ENCODE data around the gene OR52B4.
"Not testable (repeated sequence)": the region's sequence is repeated elsewhere in the genome, so short reads cannot be mapped to it uniquely, and the experiment has no call there.

OR52B4 gene

GRCh38 chr11:4368286-4368685 lies at the start of gene OR52B4:
OR52B4 (minus strand) TSS chr11:4368386; CDS start chr11:4368295, 91 bp downstream.
- ATAC-seq = no peak

- ATAC-seq = no peak
Observed at GRCh38 chr11:4416816-4417215, 48.6 kb upstream of the OR52B4 start.

GRCh38 chr11:4416306-4416705 lies 48.1 kb upstream of the OR52B4 start:
- no peak for ATAC-seq

GRCh38 chr11:4406206-4406605 lies 38.0 kb upstream of the OR52B4 start:
- not testable (repeated sequence) for ATAC-seq

GRCh38 chr11:4393858-4394223 lies 25.7 kb upstream of the OR52B4 start:
- peak in 1 of 2 donors; percentile 6 for ATAC-seq

DNA sequence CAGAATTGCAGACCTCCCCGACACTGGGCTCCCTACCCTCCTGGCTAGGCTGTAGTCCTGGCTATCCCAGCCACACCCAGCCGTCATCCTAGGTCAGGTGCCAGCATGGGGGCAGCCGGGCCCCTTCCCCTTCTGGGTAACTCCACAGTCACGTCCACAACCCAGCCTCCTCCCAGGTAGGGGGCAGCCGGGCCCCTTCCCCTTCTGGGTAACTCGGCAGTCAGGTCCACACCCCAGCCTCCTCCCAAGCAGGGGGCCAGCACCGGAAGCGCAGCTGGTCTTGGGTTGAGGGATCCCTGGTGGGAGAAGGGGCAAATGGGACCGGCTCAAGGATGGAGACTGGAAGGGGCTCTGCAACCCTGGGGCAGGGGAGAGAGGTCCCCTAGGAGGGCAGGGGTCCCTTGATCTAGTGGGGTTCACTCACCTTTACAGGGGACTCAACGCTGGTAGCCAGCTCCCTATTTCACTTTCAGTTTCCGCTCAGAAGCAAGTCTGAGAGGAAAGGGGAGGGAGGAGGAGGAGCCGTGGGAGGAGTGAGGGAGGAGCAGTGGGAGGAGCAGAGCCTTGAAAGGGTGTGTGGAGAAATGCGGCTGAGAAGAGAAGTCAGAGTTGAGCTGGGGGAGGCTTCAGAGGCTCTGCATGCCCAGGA lies 25.1 kb upstream of the OR52B4 start, which contains the start of gene TRIM21:
Gene TRIM21 (minus strand): TSS at position 494 of the 649 bp plus-strand sequence. CDS start 3,293 bp downstream, outside the sequence.
- ATAC-seq = peak; percentile 98

DNA sequence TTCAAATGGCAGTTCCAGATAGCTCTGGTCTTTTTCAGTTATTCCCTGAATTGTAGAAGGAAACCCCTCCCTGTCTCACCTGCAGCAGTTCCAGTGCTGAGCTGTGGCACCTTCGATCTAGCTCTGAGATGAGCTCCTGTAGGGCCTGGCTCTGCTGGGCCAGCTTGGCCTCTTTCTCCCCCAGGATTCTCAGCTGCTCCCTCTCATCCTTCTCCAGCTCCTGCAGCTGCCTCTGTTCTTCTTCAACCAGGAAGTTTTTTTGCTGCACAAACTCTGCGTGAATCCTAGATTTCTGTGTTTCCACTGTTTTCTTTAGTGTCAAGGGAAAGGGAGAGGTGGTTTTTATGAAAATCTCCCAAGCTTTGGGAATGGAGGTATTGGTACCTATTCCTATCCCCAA lies 20.0 kb upstream of the OR52B4 start:
- ATAC-seq = no peak

GRCh38 chr11:4385978-4386740 lies 18.0 kb upstream of the OR52B4 start:
- ATAC-seq = no peak

DNA sequence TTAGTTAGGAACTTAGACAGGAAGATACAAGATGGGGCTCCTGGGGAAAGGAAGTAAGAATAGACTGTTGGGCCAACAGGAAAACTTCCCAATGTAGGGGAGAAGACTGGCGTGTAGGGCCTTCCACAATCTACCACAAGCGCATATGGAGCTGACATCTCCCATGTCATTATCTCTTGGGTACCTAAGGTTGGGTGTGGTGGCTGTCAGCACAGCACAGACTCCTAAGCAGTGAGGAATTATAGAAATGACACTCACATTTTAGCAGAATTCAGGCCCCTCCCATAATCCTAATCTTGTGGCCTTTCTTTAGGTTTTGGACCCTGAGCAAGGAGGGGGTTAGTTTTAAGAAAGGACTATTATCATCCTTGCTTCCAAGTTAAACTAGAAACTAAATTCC lies 13.7 kb upstream of the OR52B4 start:
- ATAC-seq = no peak

DNA sequence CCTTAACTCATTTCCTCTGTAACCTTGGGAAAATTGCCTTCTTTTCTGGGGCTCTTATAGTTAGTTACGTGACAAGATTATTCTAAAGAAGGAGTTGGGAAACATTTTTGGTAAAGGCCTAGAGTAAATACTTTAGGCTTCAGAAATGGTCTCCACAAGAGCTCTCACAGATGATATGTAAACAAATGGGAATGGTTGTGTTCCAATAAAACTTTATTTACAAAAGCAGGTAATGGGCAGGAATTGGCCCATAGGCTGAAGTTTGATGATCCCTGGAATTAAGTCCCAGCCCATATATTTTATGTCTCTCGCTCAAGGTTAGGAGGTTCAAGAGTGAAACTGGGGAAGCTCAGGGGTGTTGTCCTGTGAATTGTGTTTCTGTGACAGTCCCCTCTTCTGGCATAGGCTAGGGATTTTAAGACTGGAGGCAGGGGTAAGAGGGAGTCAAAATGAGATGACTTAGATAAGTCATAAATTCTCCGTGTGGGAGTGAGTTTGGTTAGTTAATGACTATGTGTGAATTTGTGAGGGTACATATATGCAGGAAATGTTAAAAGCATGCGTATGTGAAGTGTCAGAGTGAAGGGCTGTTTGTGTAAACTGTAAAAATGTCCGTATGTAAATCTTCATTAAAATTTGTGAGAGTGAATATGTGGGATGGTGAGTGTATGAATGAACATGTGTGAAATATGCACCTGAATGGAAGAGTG lies 7.4 kb upstream of the OR52B4 start:
- peak in 1 of 2 donors; percentile 20 for ATAC-seq

GRCh38 chr11:4370166-4370565 lies 2.0 kb upstream of the OR52B4 start:
- ATAC-seq = no peak

GRCh38 chr11:4348142-4348541 lies 20.0 kb downstream of the OR52B4 start:
- ATAC-seq = not testable (repeated sequence)

DNA sequence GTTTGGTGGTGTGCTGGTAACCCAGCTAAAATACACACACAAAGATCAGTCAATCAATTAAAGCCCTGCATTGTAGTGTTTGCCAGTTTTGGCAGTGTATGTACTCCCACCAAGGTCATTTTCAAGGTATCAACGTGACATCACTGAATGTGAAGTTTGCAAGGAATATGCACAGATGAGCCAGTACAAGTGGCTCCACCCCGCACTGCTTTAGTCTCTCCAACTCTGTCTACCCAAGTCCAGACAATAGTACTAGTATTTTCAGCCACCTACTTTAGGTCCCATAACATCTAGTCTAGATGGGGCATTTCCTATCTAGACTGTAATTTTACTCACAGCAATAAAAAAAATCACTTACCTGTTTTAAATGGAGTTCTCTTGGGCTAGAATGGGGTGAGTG lies 22.8 kb downstream of the OR52B4 start:
- ATAC-seq = not testable (repeated sequence)

DNA sequence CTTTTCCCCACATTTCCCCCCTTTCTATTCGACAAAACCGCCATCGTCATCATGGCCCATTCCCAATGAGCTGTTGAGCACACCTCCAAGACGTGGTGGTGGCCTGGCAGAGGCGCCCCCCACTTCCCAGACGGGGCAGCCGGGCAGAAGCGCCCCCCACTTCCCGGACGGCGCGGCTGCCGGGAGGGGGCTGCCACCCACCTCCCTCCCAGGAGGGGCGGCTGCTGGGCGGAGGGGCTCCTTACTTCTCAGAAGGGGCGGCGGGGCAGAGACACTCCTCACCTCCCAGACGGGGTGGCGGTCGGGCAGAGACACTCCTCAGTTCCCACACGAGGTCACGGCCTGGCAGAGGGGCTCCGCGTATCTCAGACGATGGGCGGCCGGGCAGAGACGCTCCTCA lies 33.8 kb downstream of the OR52B4 start:
- not testable (repeated sequence) for ATAC-seq
